K562 (cell line): ENCODE data around the gene SEMA6B. TPM values are rescaled to one million over a fixed set of nuclear protein-coding genes. Genes with fewer than 3 reads are reported as not detected.

Experiments
- ARID1B ChIP-seq: fragments of 450-650 bp; IDR thresholded peaks from 2 replicates; pipeline ENCODE4 v1.6.1; 2016; ENCODE audit warnings: antibody characterized with exemption, mild to moderate bottlenecking, inconsistent platforms
- ARNT ChIP-seq, 2 experiments: fragments of 450-650 bp; IDR thresholded peaks; 2 replicates each; pipeline ENCODE4 v1.6.1; 2016; ENCODE audit warnings: mild to moderate bottlenecking in 1 of 2
- BCL6 ChIP-seq: fragments of 250-450 bp; sonication (Bioruptor Pico); IDR thresholded peaks from 2 replicates; pipeline ENCODE4 v1.4.0; 2020
- CCAR2 ChIP-seq: fragments of 200-400 bp; formaldehyde crosslinking; IDR thresholded peaks from 2 replicates; pipeline ENCODE4 v1.6.1; 2017; ENCODE audit warnings: mild to moderate bottlenecking, low read depth, low read length
- ELF1 ChIP-seq: fragments of 200-800 bp; sonication (Bioruptor generic); IDR thresholded peaks from 2 replicates; pipeline ENCODE4 v1.6.1; 2016; ENCODE audit warnings: missing genetic modification characterization, missing compliant biosample characterization
- FOXP1 ChIP-seq: sonication (generic); formaldehyde crosslinking; IDR thresholded peaks from 2 replicates; pipeline ENCODE4 v1.8.0; 2022; ENCODE audit warnings: mild to moderate bottlenecking, missing genetic modification reagents
- MAFK ChIP-seq: IDR thresholded peaks from 2 replicates; pipeline ENCODE4 v1.6.1; 2011; ENCODE audit warnings: low read length, improper control_type of control experiment
- PHTF2 ChIP-seq: fragments of 250-450 bp; sonication (Bioruptor Pico); IDR thresholded peaks from 2 replicates; pipeline ENCODE4 v1.5.0; 2021; ENCODE audit warnings: mild to moderate bottlenecking
- RBFOX2 ChIP-seq: fragments of 200-400 bp; formaldehyde crosslinking; IDR thresholded peaks from 2 replicates; pipeline ENCODE4 v1.6.1; 2017; ENCODE audit warnings: low read depth, mild to moderate bottlenecking, low read length, moderate library complexity
- SNRNP70 ChIP-seq: fragments of 200-400 bp; formaldehyde crosslinking; optimal IDR thresholded peaks from 2 replicates; pipeline ENCODE3; 2017; ENCODE audit warnings: low read depth, low read length
- ZFP1 ChIP-seq: fragments of 450-650 bp; formaldehyde crosslinking; IDR thresholded peaks from 2 replicates; pipeline ENCODE4 v1.4.0; 2020; ENCODE audit warnings: mild to moderate bottlenecking, mixed read lengths
- ZNF133 ChIP-seq: fragments of 250-450 bp; sonication (Bioruptor Pico); IDR thresholded peaks from 2 replicates; pipeline ENCODE4 v1.4.0; 2020; ENCODE audit warnings: mild to moderate bottlenecking
- ZNF165 ChIP-seq: fragments of 250-450 bp; sonication (Bioruptor Pico); IDR thresholded peaks from 2 replicates; pipeline ENCODE4 v1.4.0; 2020; ENCODE audit warnings: borderline replicate concordance
- ZNF3 ChIP-seq: fragments of 250-450 bp; sonication (Bioruptor Pico); IDR thresholded peaks from 2 replicates; pipeline ENCODE4 v1.5.0; 2021; ENCODE audit warnings: mild to moderate bottlenecking, moderate library complexity
- ZNF354B ChIP-seq: fragments of 250-450 bp; sonication (Bioruptor Pico); IDR thresholded peaks from 2 replicates; pipeline ENCODE4 v1.4.0; 2020
- ZNF717 ChIP-seq: fragments of 250-450 bp; sonication (Bioruptor Pico); IDR thresholded peaks from 2 replicates; pipeline ENCODE4 v1.5.0; 2021
- ZSCAN29 ChIP-seq: fragments of 450-650 bp; IDR thresholded peaks from 2 replicates; pipeline ENCODE4 v1.6.1; 2017
- polyA plus RNA-seq, 8 experiments: library from polyadenylated mRNA; depleted of rRNA in 4 of 8; stranded (reverse) in 5 of 8; unstranded in 3 of 8; fragments of >200 nt; fragmentation: Nextera tagmentation in 2 of 8; fragmentation: Illumina TruSeq in 1 of 8; extraction: Ambion mirVana in 2 of 8; extraction: Trizol in 1 of 8; gene quantifications; 2 replicates each; pipeline versions ENCODE4 v1.2.1 to v1.2.3, GENCODE V29; 2011 to 2014; ENCODE audit warnings: inconsistent platforms in 1 of 8, missing spikeins in 1 of 8
- total RNA-seq, 7 experiments: library from RNA; depleted of rRNA in 6 of 7; stranded (reverse); fragments of >200 nt in 6 of 7; fragmentation: Illumina TruSeq in 2 of 7; extraction: Trizol in 2 of 7; gene quantifications; 2 replicates each; pipeline versions ENCODE4 v1.2.1 to v1.2.3, GENCODE V29; 2011 to 2021; ENCODE audit warnings: low replicate concordance in 1 of 7
- TF ChIP-seq, protein P1 (sequence below): fragments of 250-450 bp; sonication (Bioruptor Pico); IDR thresholded peaks from 2 replicates; pipeline ENCODE4 v1.5.0; 2021; ENCODE audit warnings: mild to moderate bottlenecking, borderline replicate concordance
- TF ChIP-seq, protein P2 (sequence below): sonication (generic); formaldehyde crosslinking; IDR thresholded peaks from 2 replicates; pipeline ENCODE4 v1.8.1; 2022; ENCODE audit warnings: missing genetic modification reagents
- TF ChIP-seq, protein P3 (sequence below): fragments of 450-650 bp; IDR thresholded peaks from 2 replicates; pipeline ENCODE4 v1.6.1; 2017; ENCODE audit warnings: antibody characterized with exemption

Gene SEMA6B
- total and polyA plus RNA-seq, 9 of the 15 experiments (the other 6 are each of a cell fraction or from before 2014, with no cell fraction given) = 0.65 to 4.6 (median 2.5) TPM; not detected in 2

DNA sequence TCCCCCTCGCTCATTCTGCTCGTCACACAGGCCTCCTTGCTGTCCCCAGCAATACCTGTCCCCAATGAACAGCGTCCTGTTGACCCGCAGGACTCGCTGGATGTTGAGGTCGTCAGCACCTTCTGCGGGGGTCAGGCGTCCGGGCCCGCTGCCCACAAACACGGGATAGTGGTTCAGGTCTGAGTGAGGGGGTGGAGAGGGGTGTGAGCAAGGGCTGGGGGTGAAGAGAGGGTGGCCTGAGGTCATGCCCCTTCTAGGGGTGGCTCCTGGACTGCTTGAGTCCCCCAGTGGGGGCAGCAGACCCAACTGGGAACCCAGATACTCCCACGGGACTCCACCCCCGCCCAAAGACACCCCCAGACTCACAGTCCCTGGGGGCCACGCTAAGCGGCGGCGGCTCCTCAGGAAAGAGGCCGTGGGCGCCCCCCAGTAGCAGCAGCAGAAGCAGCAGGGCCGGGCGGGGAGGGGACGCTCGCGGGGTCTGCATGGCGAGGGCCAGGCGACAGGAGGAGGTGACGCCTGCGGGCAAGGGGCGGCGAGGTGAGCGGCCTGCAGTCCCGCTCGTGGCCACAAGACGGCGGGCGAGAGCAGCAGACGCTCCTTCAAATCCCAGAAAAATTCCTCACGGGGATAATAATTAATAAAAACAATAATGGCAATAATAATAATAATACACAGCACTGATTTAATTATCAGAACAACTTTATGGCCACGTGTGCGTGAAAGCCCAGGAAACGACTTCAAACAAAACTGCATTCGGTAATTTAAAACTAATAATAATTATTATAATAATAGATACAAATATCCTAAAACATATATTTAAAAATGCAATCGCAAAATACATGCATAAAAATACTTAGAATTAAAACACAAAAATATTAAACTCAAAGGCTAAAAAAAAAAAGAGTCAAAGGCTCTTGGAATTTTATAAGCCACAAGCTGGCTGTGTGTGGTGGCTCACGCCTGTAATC lies 1.2 kb downstream of the SEMA6B start (continued):
- TF ChIP-seq, protein P1, sequence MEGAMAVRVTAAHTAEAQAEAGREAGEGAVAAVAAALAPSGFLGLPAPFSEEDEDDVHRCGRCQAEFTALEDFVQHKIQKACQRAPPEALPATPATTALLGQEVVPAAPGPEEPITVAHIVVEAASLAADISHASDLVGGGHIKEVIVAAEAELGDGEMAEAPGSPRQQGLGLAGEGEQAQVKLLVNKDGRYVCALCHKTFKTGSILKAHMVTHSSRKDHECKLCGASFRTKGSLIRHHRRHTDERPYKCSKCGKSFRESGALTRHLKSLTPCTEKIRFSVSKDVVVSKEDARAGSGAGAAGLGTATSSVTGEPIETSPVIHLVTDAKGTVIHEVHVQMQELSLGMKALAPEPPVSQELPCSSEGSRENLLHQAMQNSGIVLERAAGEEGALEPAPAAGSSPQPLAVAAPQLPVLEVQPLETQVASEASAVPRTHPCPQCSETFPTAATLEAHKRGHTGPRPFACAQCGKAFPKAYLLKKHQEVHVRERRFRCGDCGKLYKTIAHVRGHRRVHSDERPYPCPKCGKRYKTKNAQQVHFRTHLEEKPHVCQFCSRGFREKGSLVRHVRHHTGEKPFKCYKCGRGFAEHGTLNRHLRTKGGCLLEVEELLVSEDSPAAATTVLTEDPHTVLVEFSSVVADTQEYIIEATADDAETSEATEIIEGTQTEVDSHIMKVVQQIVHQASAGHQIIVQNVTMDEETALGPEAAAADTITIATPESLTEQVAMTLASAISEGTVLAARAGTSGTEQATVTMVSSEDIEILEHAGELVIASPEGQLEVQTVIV (CRISPR knock-in tag) = no peak
- TF ChIP-seq ZFP1 (CRISPR knock-in tag) = no peak
- no peak for TF ChIP-seq CCAR2
- TF ChIP-seq SNRNP70 = no peak
- 0 out of 2 replicates have a peak, but pooled peaks have one; percentile 61 for TF ChIP-seq FOXP1 (CRISPR knock-in tag)
- TF ChIP-seq, protein P2, sequence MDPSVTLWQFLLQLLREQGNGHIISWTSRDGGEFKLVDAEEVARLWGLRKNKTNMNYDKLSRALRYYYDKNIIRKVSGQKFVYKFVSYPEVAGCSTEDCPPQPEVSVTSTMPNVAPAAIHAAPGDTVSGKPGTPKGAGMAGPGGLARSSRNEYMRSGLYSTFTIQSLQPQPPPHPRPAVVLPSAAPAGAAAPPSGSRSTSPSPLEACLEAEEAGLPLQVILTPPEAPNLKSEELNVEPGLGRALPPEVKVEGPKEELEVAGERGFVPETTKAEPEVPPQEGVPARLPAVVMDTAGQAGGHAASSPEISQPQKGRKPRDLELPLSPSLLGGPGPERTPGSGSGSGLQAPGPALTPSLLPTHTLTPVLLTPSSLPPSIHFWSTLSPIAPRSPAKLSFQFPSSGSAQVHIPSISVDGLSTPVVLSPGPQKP = no peak
- TF ChIP-seq ZNF717 (CRISPR knock-in tag) = no peak
- no peak for TF ChIP-seq ZSCAN29
- TF ChIP-seq MAFK = no peak
- TF ChIP-seq ZNF354B (CRISPR knock-in tag) = no peak
- TF ChIP-seq ZNF165 (CRISPR knock-in tag) = no peak
- TF ChIP-seq, protein P3, sequence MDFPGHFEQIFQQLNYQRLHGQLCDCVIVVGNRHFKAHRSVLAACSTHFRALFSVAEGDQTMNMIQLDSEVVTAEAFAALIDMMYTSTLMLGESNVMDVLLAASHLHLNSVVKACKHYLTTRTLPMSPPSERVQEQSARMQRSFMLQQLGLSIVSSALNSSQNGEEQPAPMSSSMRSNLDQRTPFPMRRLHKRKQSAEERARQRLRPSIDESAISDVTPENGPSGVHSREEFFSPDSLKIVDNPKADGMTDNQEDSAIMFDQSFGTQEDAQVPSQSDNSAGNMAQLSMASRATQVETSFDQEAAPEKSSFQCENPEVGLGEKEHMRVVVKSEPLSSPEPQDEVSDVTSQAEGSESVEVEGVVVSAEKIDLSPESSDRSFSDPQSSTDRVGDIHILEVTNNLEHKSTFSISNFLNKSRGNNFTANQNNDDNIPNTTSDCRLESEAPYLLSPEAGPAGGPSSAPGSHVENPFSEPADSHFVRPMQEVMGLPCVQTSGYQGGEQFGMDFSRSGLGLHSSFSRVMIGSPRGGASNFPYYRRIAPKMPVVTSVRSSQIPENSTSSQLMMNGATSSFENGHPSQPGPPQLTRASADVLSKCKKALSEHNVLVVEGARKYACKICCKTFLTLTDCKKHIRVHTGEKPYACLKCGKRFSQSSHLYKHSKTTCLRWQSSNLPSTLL = no peak
- TF ChIP-seq ZNF133 (CRISPR knock-in tag) = no peak
- TF ChIP-seq ZNF3 (CRISPR knock-in tag) = no peak
- TF ChIP-seq ARNT (IDR thresholded peaks at IDR 0.05) = no peak
- TF ChIP-seq PHTF2 (CRISPR knock-in tag) = no peak
- TF ChIP-seq RBFOX2 = 0 out of 2 replicates have a peak, but pooled peaks have one; percentile 4
- no peak for TF ChIP-seq BCL6
- TF ChIP-seq ELF1 (tag) = no peak
- TF ChIP-seq ARID1B = no peak
